Measurements from ENCODE around the gene PROP1. TPM values are rescaled to one million over a fixed set of nuclear protein-coding genes. Genes with fewer than 3 reads are reported as not detected.
"Not testable (repeated sequence)": the region's sequence is repeated elsewhere in the genome, so short reads cannot be mapped to it uniquely, and the experiment has no call there.

The PROP1 gene
- total and polyA plus RNA-seq, 4 donors = not detected

DNA sequence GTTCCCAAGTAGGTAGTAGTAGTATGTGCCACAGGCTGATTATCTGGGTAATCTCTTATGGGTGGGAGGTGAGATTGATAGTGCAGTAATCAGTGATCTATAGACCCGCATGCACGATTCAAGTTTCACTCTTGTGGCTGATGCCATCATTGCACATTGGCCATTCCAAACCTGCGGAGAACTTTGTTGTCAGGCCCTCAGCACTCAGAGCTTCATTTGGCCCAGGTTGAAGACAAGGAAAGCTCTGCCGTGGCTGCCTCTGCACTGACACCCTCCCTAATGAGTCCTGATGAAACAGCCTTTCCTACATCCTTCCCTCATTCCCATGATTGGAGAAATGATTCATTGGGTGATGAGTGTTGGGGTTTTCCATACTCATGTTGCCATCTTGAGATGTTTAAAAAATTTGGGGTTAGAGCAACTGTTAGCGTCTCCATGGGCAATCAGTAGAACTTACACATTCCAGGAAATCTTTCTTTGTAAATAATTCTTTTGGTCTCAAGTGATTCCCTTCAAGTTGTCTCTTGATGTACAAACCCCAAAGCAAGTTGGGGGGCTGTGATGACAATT is 22.9 kb downstream of the PROP1 start:
- TF ChIP-seq CTCF (IDR thresholded peaks at IDR 0.05; ENCODE audit: control extremely low read depth, extremely low read depth) = no peak
- DNase-seq = no peak
- Histone ChIP-seq H3K9ac (ENCODE audit: insufficient read depth in 1 of 2, low read length in 2 of 2) (no peak overlapping the region), H3K27me3 (ENCODE audit: control insufficient read depth in 3 of 3, insufficient read depth in 3 of 3, low read length in 2 of 3) (peaks cover 0 to 6% (median 2%) of the 10 kb centered on the region in 3 donors), H3K4me1 (ENCODE audit: control insufficient read depth in 5 of 5, insufficient read depth in 5 of 5, low read length in 5 of 5) (peaks cover 0 to 2% (median 0%) of the 10 kb centered on the region in 5 donors), H3K4me3 (no peak overlapping the region), H3K36me3 (ENCODE audit: control insufficient read depth in 4 of 4, insufficient read depth in 4 of 4, low read length in 4 of 4) (no peaks in the 10 kb centered on the region), H3K9me3 (ENCODE audit: control insufficient read depth in 4 of 4, insufficient read depth in 3 of 4, low read length in 3 of 4) (peaks cover 0 to 3% (median 1%) of the 10 kb centered on the region in 4 donors), H3K27ac (ENCODE audit: low read depth in 1 of 2, low read length in 1 of 2) (no peak overlapping the region)
- 85 to 86% methylated on average over 5 of the region's 5 CpGs for WGBS, 2 donors
- ATAC-seq (ENCODE audit: insufficient read depth, low FRiP score) = no peak

DNA sequence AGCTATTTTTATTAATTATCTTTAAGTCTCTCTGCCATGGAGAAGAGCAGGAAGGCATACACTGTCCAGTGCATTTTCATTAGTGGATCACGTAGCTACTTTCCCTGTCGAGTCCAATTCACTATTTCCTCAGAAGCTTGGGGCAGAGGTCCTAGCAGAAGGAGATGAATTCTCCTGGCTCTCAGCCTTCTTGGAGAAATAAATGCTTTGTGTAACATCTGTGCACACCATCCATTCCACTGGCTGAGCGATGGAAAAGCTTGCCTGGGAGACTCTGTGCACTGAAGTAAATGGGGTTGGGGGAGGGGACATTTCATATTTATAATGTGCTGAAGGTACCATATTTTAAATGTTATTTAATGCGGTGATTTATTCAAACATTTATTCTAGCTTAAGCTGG is 23.4 kb downstream of the PROP1 start:
- Histone ChIP-seq H3K9me3 (ENCODE audit: control insufficient read depth in 4 of 4, insufficient read depth in 3 of 4, low read length in 3 of 4) (peaks cover 0 to 3% (median 1%) of the 10 kb centered on the region in 4 donors), H3K27me3 (ENCODE audit: control insufficient read depth in 3 of 3, insufficient read depth in 3 of 3, low read length in 2 of 3) (peaks cover 0 to 6% (median 2%) of the 10 kb centered on the region in 3 donors), H3K9ac (ENCODE audit: insufficient read depth in 1 of 2, low read length in 2 of 2) (no peak overlapping the region), H3K4me1 (ENCODE audit: control insufficient read depth in 5 of 5, insufficient read depth in 5 of 5, low read length in 5 of 5) (peaks cover 0 to 2% (median 0%) of the 10 kb centered on the region in 5 donors), H3K36me3 (ENCODE audit: control insufficient read depth in 4 of 4, insufficient read depth in 4 of 4, low read length in 4 of 4) (no peaks in the 10 kb centered on the region), H3K27ac (ENCODE audit: low read depth in 1 of 2, low read length in 1 of 2) (no peak overlapping the region), H3K4me3 (no peak overlapping the region)
- WGBS, 2 donors = 64 to 94% methylated on average over 4 of the region's 4 CpGs
- no peak for ATAC-seq (ENCODE audit: insufficient read depth, low FRiP score)
- no peak for TF ChIP-seq CTCF (IDR thresholded peaks at IDR 0.05; ENCODE audit: control extremely low read depth, extremely low read depth)
- no peak for DNase-seq

- not testable (repeated sequence) for H3K4me3 ChIP-seq; H3K36me3 ChIP-seq (ENCODE audit: control insufficient read depth in 4 of 4, insufficient read depth in 4 of 4, low read length in 4 of 4); H3K9me3 ChIP-seq (ENCODE audit: control insufficient read depth in 4 of 4, insufficient read depth in 3 of 4, low read length in 3 of 4); H3K4me1 ChIP-seq (ENCODE audit: control insufficient read depth in 5 of 5, insufficient read depth in 5 of 5, low read length in 5 of 5); H3K27me3 ChIP-seq (ENCODE audit: control insufficient read depth in 3 of 3, insufficient read depth in 3 of 3, low read length in 2 of 3); DNase-seq; ATAC-seq (ENCODE audit: insufficient read depth, low FRiP score); H3K27ac ChIP-seq (ENCODE audit: low read depth in 1 of 2, low read length in 1 of 2); H3K9ac ChIP-seq (ENCODE audit: insufficient read depth in 1 of 2, low read length in 2 of 2)
- WGBS, 2 donors = 92 to 95% methylated on average over 10 of the region's 10 CpGs
Observed at GRCh38 chr5:177972014-177972413, 24.0 kb downstream of the PROP1 start.

DNA sequence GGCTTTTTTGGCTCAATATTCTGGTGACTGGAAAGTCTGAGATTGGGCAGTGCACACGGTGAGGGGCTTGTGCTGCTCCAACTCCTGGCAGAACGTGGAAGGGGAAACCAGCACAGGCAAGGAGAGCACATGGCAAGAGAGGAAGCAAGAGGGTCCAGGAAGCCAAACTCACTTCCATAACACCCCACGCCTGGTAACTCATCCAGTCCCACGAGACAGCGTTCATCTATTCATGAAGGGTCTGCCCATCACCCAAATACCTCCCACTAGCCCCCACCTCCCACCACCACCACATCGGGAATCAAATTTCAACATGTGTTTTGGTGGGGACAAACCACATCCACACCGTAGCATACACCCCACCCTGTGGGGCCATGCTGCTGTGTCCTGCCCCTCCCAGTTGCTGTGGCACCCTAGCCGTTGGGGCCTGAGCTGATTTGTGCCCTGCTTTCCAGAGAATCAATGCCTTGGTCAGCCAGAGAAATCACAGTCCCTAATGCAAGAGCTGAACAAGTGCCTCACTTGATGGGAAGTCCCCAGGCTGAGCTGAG is 27.3 kb downstream of the PROP1 start:
- Histone ChIP-seq H3K9ac (ENCODE audit: insufficient read depth in 1 of 2, low read length in 2 of 2) (no peak overlapping the region), H3K27me3 (ENCODE audit: control insufficient read depth in 3 of 3, insufficient read depth in 3 of 3, low read length in 2 of 3) (peaks cover 0 to 13% (median 2%) of the 10 kb centered on the region in 3 donors), H3K9me3 (ENCODE audit: control insufficient read depth in 4 of 4, insufficient read depth in 3 of 4, low read length in 3 of 4) (peaks cover 0 to 3% (median 0%) of the 10 kb centered on the region in 4 donors), H3K36me3 (ENCODE audit: control insufficient read depth in 4 of 4, insufficient read depth in 4 of 4, low read length in 4 of 4) (no peaks in the 10 kb centered on the region), H3K27ac (ENCODE audit: low read depth in 1 of 2, low read length in 1 of 2) (no peak overlapping the region), H3K4me1 (ENCODE audit: control insufficient read depth in 5 of 5, insufficient read depth in 5 of 5, low read length in 5 of 5) (peaks cover 0 to 2% (median 0%) of the 10 kb centered on the region in 5 donors), H3K4me3 (no peak overlapping the region)
- ATAC-seq (ENCODE audit: insufficient read depth, low FRiP score) (no peak), DNase-seq (no peak)
- 66 to 82% methylated on average over 8 of the region's 8 CpGs for WGBS, 2 donors
- no peak for TF ChIP-seq CTCF (IDR thresholded peaks at IDR 0.05; ENCODE audit: control extremely low read depth, extremely low read depth)

Data from lung (tissue), 12 donors.